NCI-H1417 treated with DMSO at 0.1 percent for 48 hours (cell line): Measurements from ENCODE around the gene GEMIN4.
"Not testable (repeated sequence)": the region's sequence is repeated elsewhere in the genome, so short reads cannot be mapped to it uniquely, and the experiment has no call there.

Experiments
- DNase-seq: peaks from one replicate; lab custom pipeline; 2025; lab: John Stamatoyannopoulos, UW

GEMIN4 gene

GRCh38 chr17:700504-701094, 51.5 kb downstream of the GEMIN4 start:
- DNase-seq: no peak

GRCh38 chr17:699345-699744, 52.7 kb downstream of the GEMIN4 start:
- DNase-seq: no peak

- DNase-seq: not testable (repeated sequence)
Observed at GRCh38 chr17:698096-698495, 54.0 kb downstream of the GEMIN4 start.

- DNase-seq: no peak
Observed at GRCh38 chr17:697682-698081, 54.4 kb downstream of the GEMIN4 start.

- no peak for DNase-seq
Observed at GRCh38 chr17:696369-696768, 55.7 kb downstream of the GEMIN4 start.
